ENCODE results near the gene SLC1A1.
"Not testable (repeated sequence)": the region's sequence is repeated elsewhere in the genome, so short reads cannot be mapped to it uniquely, and the experiment has no call there.

The SLC1A1 gene

DNA sequence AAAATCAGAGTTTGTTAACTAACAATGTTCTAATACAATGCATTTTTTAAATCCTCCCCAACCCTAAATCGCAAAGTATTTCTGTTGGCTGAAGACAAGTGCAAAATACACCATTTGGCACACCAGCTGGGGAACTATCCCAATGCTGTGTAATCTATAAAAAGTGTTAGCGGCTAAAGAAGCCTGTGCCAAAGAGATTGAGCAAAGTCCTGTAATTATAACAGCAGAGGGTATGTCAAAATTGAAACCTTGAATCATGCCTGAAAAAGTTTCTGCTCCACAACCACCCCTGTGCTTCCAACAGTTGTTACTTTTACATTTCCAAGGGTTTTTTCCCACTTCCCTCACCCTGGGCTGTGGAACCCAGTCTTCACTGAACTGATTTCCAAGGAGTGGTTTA is 88.7 kb downstream of the SLC1A1 start:
- no peak for DNase-seq (ENCODE audit: low spot score)

- no peak for DNase-seq (ENCODE audit: low spot score)
Observed at GRCh38 chr9:4581035-4581760, 90.9 kb downstream of the SLC1A1 start.

DNA sequence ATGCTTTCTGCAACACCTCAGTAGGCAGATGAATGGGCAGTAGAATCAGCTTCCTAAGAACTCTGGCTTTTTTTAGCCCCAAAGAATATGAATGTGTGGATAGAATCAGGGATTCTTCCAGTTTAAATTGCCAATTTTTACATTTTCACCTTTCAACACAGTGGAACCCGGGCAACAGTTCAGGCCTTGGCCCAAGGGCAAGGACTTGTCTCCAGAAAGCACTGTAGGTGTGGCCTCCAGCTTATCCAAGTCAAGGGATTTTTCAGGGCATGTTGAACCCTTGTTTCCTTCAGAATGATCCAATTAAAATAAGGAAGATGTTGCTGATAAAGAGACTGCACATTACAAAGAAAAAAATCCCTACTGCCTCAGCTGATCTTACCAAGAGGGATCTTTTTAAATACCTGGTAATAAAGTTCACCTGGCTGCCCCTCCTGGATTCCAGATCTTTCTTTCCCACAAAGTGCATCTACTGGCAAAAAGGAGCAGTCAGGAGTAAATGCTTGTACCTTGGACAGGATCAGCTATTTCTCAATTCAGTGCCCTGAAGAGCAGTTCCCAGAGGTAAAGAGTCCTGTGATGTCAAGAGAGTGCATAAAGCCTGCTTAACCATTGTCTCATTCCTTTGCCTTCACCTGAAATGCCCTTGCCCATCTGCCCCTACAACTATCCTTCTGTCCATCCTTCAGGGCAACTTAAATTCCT is 91.7 kb downstream of the SLC1A1 start:
- DNase-seq (ENCODE audit: low spot score): no peak

DNA sequence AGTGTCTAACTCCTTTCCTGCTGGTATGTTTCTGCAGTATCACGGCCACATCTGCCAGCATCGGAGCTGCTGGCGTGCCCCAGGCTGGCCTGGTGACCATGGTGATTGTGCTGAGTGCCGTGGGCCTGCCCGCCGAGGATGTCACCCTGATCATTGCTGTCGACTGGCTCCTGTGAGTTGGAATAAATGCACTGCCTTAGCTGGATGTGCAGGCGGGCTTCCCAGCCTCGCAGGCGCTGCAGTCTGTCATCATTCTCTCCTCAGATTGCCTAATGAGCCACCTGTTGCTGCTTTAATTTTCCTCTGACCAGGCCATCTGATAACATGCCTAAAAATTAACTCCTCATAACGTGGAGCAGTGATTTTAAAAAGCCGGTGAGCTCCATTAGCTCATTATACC is 92.7 kb downstream of the SLC1A1 start:
- DNase-seq (ENCODE audit: low spot score): no peak

- DNase-seq (ENCODE audit: low spot score): no peak
Observed at GRCh38 chr9:4584636-4585035, 94.4 kb downstream of the SLC1A1 start.

- no peak for DNase-seq (ENCODE audit: low spot score)
Observed at GRCh38 chr9:4585135-4585534, 94.9 kb downstream of the SLC1A1 start.

DNA sequence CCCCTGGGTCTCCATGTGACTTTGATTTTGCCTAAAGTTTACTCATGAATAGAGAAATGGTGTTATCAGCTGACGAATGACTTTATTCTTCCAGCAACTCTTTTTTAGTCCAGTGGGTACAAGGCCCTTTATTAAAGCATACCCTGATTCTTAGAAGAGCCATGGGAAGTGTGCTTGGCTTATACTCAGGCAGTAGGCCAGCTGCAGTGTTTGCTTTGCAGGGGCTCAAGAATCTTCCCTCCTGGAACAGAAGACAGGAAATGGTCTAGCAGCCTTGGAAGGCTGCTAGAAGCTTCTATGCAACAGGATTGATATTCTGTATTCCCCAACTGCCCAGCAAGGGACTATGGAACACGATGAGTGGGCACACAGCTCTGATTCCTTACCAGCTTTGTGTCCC is 98.5 kb downstream of the SLC1A1 start:
- DNase-seq (ENCODE audit: low spot score): no peak

DNA sequence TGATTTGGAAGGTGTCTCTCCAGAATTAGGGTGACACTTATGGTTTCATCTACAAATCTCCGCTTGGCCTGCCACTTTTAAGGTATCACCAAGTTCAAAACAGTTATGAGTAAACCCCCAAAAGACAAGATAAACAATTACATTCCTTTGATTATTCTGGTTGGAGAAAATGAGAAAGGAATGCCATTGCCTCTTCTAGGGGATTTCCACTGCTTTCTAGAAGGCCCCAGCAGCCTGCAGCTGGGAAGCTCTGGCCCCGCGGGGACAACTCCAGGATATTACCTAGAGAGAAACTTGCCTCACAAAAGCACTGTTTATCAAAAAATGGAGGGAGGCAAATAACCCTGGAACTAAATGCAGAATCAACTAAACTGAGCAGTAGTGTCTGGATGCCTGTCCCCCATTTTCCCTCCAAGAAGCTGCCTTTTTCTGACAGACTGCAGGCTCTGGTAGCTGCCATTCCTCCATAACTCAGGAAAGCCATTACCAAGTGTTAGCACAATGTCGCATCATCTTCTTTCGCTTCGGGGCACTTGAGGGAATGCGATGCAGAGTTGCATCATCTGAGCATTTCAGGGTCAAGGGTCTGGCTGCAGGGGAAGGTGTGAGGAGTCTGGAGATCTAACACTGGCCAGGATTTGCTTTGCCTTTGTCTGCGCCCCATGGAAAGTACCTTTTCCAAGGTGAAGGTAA is 100.3 kb downstream of the SLC1A1 start:
- DNase-seq (ENCODE audit: low spot score): no peak

GRCh38 chr9:4591123-4591500 is 100.8 kb downstream of the SLC1A1 start:
- DNase-seq (ENCODE audit: low spot score): no peak

DNA sequence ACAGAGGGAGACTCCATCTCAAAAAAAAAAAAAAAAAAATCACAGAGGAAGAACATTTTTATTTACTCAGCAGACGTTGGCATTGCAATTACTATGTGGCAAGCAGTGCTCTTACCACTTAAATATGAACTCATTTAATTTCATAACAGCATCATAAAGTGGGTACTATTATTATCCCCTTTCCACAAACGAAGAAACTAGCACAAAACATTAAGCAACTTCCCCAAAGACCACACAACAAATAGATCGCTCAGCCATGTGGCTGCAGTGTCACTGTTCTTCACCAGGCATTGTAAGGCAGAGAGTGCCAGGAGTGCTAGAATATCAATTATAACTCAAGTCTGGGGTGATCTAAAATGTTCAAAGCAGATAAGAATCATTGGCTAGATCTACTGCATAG is 102.0 kb downstream of the SLC1A1 start:
- DNase-seq (ENCODE audit: low spot score): no peak

GRCh38 chr9:4592886-4593285 is 102.6 kb downstream of the SLC1A1 start:
- no peak for DNase-seq (ENCODE audit: low spot score)

DNA sequence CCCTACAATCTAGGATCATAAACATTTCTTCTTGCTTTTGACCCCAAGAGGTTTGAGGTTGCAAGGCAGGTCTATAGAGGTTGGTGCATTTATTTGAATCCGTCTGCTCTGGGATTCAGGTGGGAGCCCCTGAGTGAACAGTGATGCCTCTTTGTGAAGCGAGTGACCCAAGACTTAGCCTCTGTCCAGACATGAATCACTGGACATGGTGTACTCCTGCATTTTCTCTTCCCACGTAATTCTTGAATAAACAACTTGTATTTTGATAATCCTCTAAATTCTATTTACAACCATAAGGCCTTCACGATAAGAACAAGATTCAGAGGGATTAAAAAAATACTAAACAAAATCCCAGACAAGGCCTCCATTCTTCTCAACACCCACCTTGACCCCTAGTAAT is 104.3 kb downstream of the SLC1A1 start:
- no peak for DNase-seq (ENCODE audit: low spot score)

DNA sequence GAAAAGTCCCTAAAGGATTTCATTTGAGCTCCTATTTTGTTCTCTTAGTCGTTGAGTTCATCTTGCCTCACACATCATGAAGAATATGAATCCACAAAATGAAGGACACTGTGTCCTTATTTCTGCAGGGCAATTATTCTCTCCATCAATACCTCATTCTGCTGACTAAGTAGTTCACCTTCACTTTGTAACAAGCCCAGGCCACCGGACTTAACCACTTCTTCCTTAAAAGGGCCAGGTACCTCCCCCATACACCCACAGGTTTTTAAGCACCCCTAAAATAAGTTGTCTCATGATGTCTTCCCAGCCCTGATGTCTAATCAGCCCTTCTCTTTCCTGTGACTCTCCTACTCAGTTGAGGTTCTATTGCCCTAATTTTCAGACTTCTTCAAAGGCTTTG is 104.7 kb downstream of the SLC1A1 start:
- no peak for DNase-seq (ENCODE audit: low spot score)

GRCh38 chr9:4596165-4596922 is 106.1 kb downstream of the SLC1A1 start:
- no peak for DNase-seq (ENCODE audit: low spot score)

- no peak for DNase-seq (ENCODE audit: low spot score)
Observed at GRCh38 chr9:4600368-4600767, 110.1 kb downstream of the SLC1A1 start.

DNA sequence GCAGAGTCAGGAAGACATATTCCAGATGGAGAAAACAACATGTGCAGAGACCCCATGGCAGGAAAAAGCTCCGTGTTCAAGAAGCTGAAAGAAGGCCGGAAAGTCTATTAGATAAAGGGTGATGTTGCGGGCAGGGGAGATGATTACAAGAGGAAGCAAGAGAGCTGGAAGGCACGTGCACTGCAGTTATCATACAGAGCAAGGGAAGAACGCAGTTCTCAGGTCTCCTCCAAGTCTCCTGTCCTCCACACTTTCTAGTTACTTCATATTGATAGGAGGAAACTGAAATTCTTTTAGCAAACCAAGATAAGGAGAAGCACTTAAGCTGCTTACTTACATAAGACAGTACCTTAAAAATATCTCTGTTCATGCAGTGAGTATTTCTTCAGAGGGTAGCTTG is 113.6 kb downstream of the SLC1A1 start:
- DNase-seq (ENCODE audit: low spot score): no peak

GRCh38 chr9:4604678-4605095 is 114.4 kb downstream of the SLC1A1 start:
- peak; percentile 91 for DNase-seq (ENCODE audit: low spot score)

DNA sequence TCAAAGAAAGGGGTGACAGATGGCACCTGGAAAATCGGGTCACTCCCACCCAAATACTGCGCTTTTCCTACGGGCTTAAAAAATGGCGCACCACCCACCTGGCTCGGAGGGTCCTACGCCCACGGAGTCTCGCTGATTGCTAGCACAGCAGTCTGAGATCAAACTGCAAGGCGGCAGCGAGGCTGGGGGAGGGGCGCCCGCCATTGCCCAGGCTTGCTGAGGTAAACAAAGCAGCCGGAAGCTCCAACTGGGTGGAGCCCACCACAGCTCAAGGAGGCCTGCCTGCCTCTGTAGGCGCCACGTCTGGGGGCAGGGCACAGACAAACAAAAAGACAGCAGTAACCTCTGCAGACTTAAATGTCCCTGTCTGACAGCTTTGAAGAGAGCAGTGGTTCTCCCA is 115.8 kb downstream of the SLC1A1 start:
- not testable (repeated sequence) for DNase-seq (ENCODE audit: low spot score)

DNA sequence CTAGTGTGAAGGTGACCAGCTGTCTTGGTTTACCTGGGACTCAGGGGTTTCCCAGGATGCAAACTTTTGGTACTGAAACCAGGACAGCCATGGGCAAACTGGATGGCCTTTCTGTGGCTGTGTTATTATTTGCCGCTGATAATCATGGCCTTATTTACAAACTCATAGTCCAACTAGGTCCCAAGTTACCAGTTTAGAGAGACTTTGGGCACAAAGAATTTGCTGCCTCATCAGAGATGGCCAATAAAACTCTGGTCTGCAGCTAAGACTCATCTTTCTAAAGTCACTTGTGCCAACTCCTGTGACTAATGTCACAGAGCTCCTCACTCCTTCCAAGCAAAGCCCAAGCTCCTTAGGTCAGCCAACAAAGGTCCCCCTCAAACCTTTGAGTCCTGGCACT is 124.4 kb downstream of the SLC1A1 start:
- no peak for DNase-seq (ENCODE audit: low spot score)

GRCh38 chr9:4615251-4615650 is 125.0 kb downstream of the SLC1A1 start:
- DNase-seq (ENCODE audit: low spot score): no peak

DNA sequence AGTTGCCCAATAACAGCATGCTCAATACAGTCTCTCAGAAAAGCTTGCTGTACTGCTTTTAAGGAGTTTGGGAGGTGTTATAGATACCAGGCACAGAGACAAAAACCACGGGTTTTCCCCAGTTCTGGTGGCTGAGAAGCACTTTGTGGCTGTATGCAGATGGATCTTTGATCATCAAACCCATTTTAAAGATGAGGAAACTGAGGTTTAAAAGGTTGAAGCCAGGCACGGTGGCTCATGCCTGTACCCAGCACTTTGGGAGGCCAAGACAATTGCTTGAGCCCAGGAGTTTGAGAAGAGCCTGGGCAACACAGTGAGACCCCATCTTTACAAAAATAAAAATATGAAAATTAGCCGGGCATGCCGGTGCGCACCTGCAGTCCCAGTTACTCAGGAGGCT is 125.5 kb downstream of the SLC1A1 start:
- no peak for DNase-seq (ENCODE audit: low spot score)

DNA sequence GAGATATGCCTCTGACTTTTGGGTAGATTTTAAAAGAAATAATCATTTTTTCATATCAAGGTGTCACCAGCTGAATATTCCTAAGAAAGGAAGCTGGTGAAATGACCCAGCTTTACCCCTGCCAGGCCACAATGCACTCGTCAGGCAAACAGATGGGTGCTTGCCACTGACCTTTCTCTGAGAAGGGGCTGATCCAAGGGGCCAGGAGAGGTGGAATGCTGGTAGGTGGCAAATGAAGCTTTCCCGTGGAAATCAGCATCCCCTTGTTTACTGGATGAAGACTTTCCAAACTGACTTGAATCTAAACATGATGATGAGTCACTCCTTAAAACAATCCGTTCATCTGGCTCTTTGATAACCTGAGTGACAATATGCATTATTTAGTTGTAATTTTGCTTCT is 127.5 kb downstream of the SLC1A1 start:
- no peak for DNase-seq (ENCODE audit: low spot score)

DNA sequence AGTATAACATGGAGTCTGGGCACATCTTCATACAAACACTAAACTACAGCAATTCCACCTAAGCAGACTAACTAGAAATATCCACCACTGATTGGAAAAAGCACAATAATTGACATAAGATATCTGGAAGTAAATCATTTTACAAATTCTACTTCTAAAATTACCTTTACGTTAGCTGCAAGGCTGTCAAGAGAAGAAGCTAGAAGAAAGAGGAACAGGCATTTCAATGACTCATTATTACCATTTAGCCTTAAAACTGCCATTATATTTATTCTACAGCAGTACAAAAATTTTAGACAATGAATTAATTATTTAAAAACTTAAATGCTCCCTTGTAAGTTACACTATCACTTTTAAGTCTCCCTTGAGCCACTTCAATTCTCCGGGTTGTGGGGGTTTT is 128.4 kb downstream of the SLC1A1 start:
- DNase-seq (ENCODE audit: low spot score): no peak
